GM21423 (cell line): Measurements from ENCODE around the gene GPR176.

Source experiments
- ATAC-seq: cut with Tn5 transposase; IDR thresholded peaks from one replicate; pipeline ENCODE4 v1.9.1; 2021; ENCODE audit warnings: mild to moderate bottlenecking, moderate library complexity; ENCODE audit not compliant: unreplicated experiment

GPR176 gene

DNA sequence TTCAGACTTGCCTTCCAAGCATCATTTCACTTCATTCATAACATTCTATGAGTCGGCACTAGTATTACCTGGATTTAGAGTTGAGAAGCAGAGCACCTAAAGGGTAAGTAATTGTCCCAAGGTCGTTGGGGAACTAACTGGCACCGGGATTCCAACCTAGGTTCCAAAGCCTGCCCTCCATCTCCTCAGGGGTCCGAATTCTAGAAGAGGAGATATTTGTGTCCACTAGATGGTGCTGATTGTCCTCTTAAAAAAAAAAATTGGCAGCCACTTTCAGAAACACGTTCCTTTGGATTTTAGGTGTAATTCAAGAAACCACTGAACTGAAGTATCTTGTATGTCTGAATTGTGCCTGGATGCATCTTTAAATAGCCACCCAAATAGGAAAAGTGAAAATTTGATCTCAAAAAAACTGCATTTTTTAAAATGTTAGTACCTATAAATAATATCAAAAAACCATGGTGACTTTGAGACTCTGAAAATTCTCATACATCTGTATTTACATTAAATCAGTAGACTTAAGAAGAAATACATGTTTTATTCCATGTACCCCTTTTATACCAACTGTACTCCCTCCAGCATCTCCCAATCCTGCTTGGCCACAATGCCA lies 133.5 kb downstream of the GPR176 start:
- ATAC-seq: no peak

DNA sequence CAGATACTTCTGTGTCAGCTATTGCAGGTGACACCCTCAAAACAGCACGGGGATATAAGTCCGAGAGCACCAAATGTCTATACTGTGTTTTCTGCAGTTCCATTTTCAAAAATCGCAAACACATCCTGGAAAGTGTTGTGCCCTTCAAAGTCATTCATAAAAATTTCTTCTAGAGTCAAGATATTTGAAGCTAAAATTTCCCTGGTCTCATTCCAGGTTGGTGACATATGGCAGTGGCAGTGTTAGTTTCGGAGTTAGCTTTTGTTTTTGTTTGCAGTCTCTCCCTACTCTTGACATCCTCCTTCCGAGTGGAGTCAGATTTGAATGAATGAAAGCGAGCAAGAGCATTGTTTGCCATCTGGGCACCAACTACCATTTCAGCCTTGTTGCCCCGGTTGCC lies 134.2 kb downstream of the GPR176 start:
- ATAC-seq: no peak

DNA sequence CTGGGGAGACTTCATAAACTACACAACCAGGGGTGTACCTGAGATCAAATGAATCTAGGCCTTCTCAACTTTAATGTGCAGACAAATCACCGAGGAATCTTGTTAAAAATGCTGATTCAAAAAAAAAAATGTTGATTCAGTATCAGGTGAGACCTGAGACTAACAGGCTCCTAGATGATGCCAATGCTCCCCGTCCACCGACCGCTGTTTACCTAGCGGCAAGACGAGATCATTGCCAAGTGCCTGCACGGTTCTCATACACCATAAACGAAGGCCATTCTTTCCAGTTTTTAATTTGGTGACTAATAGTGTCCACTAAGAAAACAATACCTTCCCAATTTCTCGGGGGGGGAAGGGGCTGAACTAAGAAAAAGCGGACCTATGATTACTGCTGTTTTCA lies 134.9 kb downstream of the GPR176 start:
- no peak for ATAC-seq

DNA sequence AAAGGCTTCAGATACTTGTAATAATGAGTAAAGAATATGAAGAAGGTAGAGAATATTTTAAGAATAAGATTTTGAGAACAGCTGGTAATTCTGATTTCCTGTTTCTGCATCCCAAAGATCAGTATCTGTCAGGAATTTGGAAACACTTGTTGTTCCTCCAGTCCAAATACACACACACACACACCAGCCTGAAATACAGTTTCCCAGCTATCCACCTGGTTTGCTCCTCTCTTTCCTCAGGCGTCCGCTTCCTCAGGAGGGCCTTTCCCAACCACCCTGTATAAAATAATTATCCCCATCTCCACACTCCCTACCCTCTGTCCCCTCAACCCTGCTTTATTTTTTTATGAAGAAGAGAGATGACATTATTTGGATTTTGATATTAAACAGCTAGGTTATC lies 135.4 kb downstream of the GPR176 start:
- ATAC-seq: no peak

DNA sequence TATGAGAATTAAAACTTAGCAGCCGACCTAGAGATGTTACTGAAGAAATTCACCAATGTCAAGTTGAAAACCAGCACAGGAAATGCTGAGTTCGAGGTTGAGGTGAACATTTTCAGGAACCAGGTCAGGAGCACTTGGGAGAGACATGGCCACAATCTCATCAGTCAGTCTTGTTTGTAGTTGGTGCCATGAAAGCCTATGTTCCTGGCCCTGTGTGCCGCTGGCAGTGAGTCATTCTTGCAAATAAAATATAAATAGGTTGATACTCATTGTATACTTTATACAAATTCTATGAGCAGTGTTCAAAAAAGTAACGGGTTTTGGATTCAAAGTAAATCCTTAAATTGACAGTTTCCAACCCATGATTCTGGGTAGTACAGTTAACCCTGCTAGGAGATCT lies 135.9 kb downstream of the GPR176 start:
- ATAC-seq: no peak

DNA sequence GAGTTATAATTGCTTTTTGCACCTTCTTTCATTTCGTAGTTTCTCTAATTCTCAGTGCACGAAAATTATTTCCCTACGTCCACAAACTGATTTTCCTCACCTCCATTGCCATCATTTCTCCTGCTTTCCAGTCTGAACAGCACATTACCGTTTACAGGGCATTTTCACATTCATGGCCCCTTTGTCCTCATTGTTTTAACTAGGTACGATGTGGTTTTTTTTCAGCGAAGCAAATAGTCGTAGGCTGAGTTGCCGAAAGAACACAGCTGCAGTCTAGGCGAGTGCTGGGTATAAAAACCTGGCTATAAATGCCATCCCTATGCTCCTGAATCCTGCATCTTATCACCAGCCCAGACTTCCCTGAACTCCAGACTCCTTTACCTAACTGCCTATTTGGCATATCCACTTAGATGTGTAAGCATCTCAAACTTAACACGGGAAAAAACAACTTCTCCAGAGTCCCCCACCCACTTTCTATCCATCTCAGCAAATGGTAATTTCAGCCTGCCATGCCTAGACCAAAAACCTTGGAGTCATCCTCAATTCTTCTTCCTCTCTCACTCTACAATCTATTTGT lies 136.7 kb downstream of the GPR176 start:
- no peak for ATAC-seq

DNA sequence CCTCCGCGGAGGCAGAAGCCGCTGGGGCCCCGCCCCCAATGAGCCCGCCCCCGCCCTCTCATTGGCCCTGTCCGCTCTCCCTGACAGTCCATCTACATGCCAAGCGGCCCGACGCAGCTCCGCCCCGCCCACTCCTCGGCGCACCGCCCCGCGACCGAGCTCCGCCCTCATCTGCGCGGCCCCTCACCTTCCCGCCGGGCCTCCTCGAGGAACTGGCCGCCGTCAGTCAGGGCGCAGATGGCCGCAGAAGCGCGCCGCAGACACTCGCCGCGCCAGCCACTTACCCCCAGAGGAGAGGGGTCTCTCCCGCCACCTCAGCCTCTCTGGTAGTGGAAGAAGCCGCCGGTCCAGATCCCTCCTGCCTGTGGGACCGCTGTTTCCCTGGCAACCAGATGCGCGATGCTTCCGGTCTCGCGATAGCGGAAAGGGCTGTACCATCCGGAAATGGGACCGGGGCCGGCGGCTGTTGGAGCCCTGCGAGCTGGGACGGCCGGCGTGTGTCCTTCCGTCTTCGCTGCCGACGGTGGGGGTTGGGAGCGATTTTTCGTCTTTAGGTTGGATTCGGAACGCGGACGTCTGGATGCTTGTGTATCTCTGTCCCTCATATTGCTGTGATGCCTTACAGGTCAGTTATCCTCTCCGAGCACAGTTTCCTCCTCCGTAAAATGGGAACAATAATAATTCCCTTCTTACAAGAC lies 137.5 kb downstream of the GPR176 start, which contains the start of gene FSIP1:
Gene FSIP1, minus strand, starts transcription at position 401 of the 698 bp plus-strand sequence. CDS start 6,317 bp downstream, outside the sequence.
- peak; percentile 96 for ATAC-seq

DNA sequence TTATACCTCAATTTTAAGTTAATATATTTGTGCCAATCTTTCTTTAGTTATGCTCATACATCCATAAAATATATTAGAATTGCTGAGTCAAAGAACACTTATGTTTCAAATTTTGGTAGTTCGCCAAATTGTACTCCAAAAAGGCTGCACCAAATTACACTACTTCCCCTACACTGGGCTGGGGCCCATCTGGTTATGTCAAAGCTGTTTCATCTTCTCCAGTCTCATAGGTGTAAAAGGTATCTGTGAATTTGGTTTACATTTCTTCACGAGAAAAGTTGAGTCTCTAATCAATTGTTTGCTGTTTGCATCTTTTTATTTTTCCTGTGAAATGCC lies 138.1 kb downstream of the GPR176 start:
- no peak for ATAC-seq

DNA sequence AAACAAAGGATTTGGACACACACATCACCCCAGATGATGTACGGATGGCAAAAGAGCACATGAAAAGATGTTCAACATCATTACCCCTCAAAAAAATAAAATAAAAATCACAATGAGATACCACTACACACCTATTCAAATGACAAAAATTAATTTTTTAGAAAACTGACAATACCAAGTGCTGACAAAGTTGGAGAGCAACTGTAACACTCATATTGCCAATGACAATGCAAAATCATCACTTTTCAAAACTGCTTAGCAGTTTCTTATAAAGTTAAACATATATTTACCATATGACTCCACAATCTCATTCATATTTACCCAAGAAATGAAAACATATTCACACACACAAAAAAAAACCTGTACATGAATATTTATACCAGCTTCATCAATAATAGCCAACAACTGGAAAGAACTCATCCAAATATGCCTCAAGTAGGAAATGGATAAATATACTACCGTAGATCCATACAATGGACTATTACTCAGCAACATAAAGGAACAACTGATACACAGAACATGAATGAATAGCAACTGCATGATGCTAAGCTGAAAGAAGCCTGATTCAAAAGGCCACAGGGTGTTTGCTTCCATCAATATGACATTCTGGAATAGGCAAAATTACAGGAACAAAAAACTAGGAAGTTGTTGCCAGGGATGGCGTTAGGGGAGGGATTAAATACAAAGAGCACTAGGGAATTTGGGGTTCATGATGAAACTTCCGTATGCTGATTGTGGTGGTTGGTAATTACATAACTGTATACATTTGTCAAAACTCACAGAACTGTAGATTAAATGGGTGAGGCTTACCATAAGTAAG lies 138.7 kb downstream of the GPR176 start:
- ATAC-seq: no peak

DNA sequence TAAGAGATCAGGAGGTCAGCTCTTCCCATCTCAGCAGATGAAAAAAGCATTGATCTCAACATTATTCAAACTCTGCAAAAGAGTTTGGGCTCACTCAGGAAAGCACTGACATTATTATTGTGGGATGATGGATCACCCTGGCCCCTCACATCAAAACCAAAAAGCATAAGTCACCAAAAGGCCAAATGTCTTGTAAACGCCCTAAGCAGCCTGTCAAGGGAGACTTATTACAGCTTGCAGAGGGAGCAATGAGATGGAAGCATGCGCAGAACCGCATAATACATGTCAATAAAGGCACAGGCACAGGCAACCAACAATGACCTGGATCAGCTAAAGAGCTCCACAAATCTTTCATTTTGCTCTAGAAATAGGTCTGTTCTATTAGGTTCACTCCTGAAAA lies 142.0 kb downstream of the GPR176 start:
- no peak for ATAC-seq

DNA sequence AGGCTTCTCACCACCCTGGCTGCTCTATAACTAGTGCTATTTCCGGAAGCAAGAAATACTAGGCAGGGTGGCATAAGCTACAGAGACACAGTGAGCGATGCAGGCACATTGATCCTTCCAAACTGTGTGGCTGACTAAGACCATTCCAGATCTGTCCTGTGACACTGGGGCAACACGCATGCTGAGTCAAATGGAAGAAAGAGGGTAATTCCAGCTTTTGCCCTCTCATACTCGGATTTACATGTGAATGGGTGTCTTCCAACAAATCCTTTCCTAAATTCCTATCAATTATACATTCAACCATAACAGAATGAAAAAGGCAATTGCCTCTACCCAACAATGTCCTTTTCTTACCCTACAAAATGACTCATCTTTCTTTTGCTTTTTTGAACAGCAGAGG lies 142.6 kb downstream of the GPR176 start:
- ATAC-seq: no peak

DNA sequence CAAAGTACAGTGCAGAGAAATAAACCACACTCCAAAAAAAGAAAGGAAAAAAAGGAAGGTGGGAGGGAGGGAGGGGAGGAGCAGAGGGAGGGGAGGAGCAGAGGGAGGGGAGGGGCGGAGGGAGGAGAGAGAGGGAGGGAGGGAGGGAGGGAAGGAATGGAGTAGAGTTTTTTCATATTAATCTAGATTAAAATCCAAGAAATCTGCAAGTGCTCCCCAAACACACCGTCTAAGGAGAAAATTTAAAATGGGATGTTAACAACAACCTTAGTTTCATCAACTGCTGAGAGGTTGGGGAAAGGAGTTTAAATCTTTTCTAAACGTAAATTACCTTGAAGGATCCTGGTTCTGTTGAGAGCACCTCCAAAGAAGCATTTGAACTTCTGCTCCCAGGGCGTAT lies 144.0 kb downstream of the GPR176 start:
- ATAC-seq: no peak

DNA sequence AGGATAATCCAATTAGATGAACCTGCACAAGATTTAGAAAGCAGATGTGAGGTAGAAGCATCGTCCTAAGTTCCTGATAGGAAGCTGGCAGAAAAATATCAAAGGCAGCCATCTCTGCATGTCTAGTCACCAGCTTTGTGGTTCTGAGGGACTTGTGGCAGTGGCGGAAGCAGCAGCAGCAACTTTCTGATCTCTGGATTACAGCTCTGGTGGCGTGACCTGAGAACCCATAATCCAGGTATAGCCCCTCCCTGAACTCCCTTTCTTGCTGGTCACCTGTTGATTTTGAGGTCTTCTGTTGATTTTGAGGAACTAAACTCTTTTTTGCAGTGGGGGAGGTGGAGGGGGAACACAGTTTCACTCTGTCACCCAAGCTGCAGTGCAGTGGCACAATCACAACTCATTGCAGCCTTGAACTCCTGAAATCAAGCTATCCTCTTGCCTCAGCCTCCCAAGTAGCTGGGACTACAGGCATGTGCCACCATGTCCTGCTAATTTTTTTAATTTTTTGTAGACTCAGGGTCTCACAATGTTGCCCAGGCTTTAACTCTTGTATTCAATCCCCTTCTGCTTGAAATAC lies 145.3 kb downstream of the GPR176 start:
- ATAC-seq: no peak

DNA sequence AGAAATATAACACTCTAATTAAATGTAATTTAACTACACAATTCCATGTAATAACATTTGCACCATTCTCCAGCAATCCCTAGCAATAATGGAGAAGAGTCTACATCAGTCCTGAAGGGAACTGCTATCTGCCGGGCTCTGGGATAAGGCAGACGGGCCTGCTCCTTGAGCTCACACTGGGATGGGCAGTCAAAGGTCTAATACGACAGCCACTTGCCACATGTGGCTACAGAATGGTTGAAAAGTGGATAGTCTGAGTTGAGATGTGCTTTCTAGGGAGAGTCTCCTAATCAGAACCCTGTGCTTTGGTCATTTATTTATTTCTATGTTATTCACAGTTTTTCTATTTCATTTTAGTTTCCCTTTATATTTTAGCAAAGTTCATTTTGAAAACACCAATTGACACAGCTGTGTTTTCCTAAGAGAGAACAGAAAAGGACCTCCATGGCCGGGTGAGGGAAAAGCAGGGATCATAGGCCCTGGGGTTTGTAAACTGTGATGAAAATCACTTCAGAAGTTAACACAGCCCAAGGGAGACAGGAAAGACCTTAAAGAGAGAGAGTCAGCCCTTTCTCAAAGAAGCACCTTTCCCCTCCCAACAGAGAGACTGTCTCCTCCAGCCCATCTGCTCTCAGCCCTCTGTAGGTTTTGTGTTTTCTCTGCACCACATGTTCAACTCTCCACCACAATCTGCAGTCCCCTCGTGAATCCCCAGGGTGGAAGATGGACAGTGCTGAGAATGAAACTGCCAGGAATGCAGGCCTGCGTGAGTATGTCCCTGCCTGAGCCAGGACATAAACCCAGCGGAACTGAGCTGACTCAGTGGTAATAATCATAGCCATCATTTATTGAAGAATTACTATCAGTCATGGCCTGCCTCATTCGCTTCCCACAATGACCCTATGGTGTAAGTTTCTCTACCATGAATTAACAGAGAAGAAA lies 149.0 kb downstream of the GPR176 start:
- no peak for ATAC-seq

DNA sequence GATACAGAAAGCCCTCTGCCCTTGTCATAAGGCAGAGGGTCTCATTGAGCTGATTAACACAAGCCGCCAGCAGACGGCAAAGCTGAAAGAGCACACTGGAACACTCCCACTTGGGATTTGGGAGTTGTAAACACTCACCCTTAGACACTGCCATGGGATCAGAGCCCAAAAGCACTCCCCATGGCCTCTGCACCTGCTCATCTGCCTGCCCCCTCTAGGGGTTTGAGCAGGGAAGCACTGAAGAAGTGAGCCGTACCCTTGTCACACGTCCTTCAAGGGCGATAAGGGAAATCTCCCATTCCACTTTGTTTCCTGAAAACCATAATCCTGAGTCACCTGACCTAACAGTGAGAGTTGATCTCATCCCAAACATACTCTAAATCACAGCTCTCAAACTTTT lies 152.1 kb downstream of the GPR176 start:
- ATAC-seq: no peak

DNA sequence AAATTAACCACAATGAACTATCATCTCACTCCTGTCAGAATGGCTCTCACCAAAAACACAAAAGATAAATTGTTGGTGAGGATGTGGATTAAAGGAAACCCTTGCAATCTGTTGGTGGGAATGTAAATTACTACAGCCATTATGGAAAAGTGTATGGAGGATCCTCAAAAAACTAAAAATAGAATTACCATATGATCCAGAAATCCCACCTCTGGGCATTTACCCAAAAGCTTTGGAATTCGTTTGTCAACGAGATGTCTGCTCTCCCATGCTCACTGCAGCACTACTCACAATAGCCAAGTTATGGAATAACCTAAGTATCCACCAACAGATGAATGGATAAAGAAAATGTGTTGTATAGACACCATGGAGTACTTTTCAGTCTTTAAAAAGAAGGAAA lies 159.1 kb downstream of the GPR176 start:
- no peak for ATAC-seq

DNA sequence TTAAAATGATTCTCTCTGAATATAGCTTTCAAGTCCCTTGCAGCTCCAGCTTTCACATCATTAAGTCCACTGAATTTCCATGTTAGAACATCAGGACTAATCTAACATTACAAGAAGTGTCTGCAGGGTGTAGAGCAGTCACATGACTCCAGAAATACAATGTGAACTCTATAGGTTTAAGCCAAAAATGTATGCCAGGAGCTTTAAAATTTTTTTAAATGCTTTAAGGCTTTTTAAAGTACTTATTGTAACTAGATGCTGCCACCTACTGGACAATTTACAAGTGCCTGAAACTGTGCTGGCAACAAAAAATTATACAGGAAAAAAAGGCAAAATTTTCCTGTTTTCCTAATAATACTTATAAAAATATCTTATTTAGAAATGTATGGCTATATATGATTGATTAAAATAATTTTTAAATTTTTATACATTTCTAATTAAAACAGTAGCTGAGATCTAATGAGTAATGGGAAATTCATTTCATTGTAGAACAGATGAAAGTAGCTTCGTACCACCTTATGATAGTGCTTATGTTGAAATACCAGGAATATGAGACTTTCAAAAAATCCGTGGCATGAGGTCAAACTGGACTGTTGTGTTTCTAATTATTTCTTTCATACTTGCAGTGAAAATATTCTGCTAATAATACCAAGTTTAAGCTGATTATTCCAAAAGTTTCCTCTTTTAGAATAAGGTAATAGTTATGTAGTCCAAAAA lies 163.1 kb downstream of the GPR176 start:
- ATAC-seq: no peak

DNA sequence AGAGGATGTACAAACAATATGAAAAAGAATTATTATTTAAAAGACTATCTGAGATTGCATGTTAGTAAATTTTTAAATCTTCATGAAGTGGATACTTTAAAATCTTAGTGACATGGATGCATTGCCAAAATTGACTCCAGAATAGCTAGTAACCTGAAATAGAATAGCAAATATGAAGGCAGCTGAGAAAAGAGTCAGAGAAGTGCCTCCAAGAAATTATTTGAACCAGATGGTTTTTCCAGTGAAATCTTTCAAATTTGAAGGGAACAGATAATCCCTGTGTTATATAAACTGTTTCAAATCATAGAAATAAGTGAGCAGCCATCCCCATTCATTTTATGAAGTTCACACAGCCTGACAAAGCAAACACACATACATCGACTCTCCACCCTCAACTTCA lies 167.1 kb downstream of the GPR176 start:
- ATAC-seq: no peak

DNA sequence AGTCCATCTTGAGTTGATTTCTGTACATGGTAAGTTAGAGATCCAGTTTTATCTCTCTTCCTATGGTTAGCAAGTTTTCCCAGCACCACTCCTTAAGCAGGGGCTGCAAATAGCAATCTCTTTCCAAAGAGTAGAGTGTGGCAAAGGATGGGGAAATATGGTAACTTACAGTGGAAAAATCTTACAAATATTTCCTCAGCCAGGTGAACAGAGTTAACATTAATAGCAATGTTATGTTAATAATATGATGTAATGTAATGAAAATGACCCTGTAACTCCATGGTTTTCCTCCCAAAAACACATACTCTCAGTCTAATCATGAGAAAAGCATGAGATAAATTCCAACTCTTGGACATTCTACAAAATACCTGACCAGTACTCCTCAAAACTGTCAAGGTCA lies 167.8 kb downstream of the GPR176 start:
- no peak for ATAC-seq
